T-cell (primary cell): ENCODE results near the gene NTM. TPM values are rescaled to one million over a fixed set of nuclear protein-coding genes. Genes with fewer than 3 reads are reported as not detected.

Experiments used
- ATAC-seq, 4 experiments: fragments of 200-7000 bp in 3 of 4; fragments of 150-1000 bp in 1 of 4; cut with Tn5 transposase; replicated peaks in 1 of 4; 1 replicate in 3 of 4; 2 replicates in 1 of 4; pipeline ENCODE4 v1.10.0; 2021; ENCODE audit warnings: moderate library complexity in 3 of 4, mild to moderate bottlenecking in 2 of 4, moderate number of reproducible peaks in 1 of 4
- CTCF ChIA-PET, 2 donors: fragments of 300-600 bp; sonication (Branson Sonifier 250); formaldehyde crosslinking; loops; one replicate each; lab custom pipeline; 2022; ENCODE audit warnings: antibody characterized with exemption in 2 of 2; lab: Charles Lee
- POLR2A ChIA-PET, 2 donors: fragments of 300-600 bp; sonication (Branson Sonifier 250); formaldehyde crosslinking; loops; one replicate each; lab custom pipeline; 2022; ENCODE audit warnings: antibody characterized with exemption in 2 of 2; lab: Charles Lee
- DNase-seq, 35 experiments: peaks; one replicate each; pipeline versions ENCODE4 v3.0.0 to v3.0.0-alpha.2; 2013 to 2023
- H3K27ac ChIP-seq: one replicate; pipeline ENCODE4 v1.5.1; 2013; ENCODE audit warnings: low read length
- H3K27me3 ChIP-seq, 2 experiments: replicated peaks in 1 of 2; 1 replicate in 1 of 2; 2 replicates in 1 of 2; pipeline versions ENCODE4 v1.6.1 to v1.7.0; 2013; ENCODE audit warnings: low read length in 1 of 2, mixed read lengths in 1 of 2; ENCODE audit not compliant: control insufficient read depth in 2 of 2, insufficient read depth in 2 of 2; ENCODE audit errors: extremely low read depth in 1 of 2
- H3K36me3 ChIP-seq, 2 donors: 1 replicate in 1 of 2; 2 replicates in 1 of 2; pipeline versions ENCODE4 v1.6.1 to v1.7.0; 2013; ENCODE audit warnings: low read length in 1 of 2; ENCODE audit not compliant: control insufficient read depth in 2 of 2, insufficient read depth in 1 of 2; ENCODE audit errors: extremely low read depth in 1 of 2
- H3K4me1 ChIP-seq, 2 experiments: 1 replicate in 1 of 2; 2 replicates in 1 of 2; pipeline versions ENCODE4 v1.6.1 to v1.7.0; 2013; ENCODE audit warnings: low read length in 2 of 2, mixed read lengths in 1 of 2; ENCODE audit not compliant: insufficient read depth in 2 of 2, control insufficient read depth in 1 of 2; ENCODE audit errors: extremely low read depth in 1 of 2
- H3K4me3 ChIP-seq, 2 donors: 1 replicate in 1 of 2; 2 replicates in 1 of 2; pipeline versions ENCODE4 v1.5.1 to v1.7.0; 2013; ENCODE audit warnings: mild to moderate bottlenecking in 2 of 2, low read length in 1 of 2, moderate library complexity in 1 of 2; ENCODE audit not compliant: control insufficient read depth in 1 of 2; ENCODE audit errors: extremely low read depth in 1 of 2
- H3K9me3 ChIP-seq: 2 replicates; pipeline ENCODE4 v1.7.0; 2013
- H3K27ac Mint-ChIP-seq, 2 donors: one replicate each; pipeline ENCODE4 v1.8.0; 2020 to 2021; ENCODE audit warnings: mild to moderate bottlenecking in 2 of 2, mixed read lengths in 2 of 2
- H3K27me3 Mint-ChIP-seq, 2 donors: one replicate each; pipeline ENCODE4 v1.8.0; 2021 to 2022; ENCODE audit warnings: mixed read lengths in 2 of 2
- H3K36me3 Mint-ChIP-seq: one replicate; pipeline ENCODE4 v1.8.0; 2021; ENCODE audit warnings: mixed read lengths
- H3K4me1 Mint-ChIP-seq, 3 donors: one replicate each; pipeline ENCODE4 v1.8.0; 2020 to 2022; ENCODE audit warnings: mixed read lengths in 3 of 3, mild to moderate bottlenecking in 1 of 3
- H3K4me3 Mint-ChIP-seq, 3 donors: one replicate each; pipeline ENCODE4 v1.8.0; 2020 to 2022; ENCODE audit warnings: mild to moderate bottlenecking in 3 of 3, mixed read lengths in 3 of 3, moderate library complexity in 3 of 3
- H3K9me3 Mint-ChIP-seq, 3 donors: one replicate each; pipeline ENCODE4 v1.8.0; 2020 to 2022; ENCODE audit warnings: mixed read lengths in 3 of 3
- WGBS: methylation state at CpG from one replicate; pipeline ENCODE4 v1.1.5; 2013; ENCODE audit warnings: missing lambda C conversion rate; ENCODE audit not compliant: insufficient coverage; 5-methylcytosine and 5-hydroxymethylcytosine counted together
- total RNA-seq, 35 experiments: library from RNA in 6 of 35; stranded (reverse) in 6 of 35; fragments of 120-200 nt in 1 of 35; gene quantifications; one replicate each; pipeline versions ENCODE4 v1.2.1 to v1.2.4 and lab custom pipeline; 2013 to 2026

NTM gene
- total RNA-seq, 5 donors from 2014 or later (not counting 1 experiment from before 2014, with no cell fraction given): not detected

- ChIA-PET CTCF (no interaction called here), POLR2A (no interaction called here)
- 100% methylated on average over 1 of the region's 1 CpG for WGBS
- Mint-ChIP-seq H3K4me3 (no peak overlapping the region), H3K36me3 (no peaks in the 10 kb centered on the region), H3K4me1 (no peaks in the 10 kb centered on the region), H3K27ac (no peak overlapping the region), H3K27me3 (peaks cover 0 to 4% of the 10 kb centered on the region in 2 donors), H3K9me3 (peaks cover 0 to 10% (median 2%) of the 10 kb centered on the region in 3 donors)
- no peak for DNase-seq
- Histone ChIP-seq H3K36me3 (no peaks in the 10 kb centered on the region), H3K27me3 (no peaks in the 10 kb centered on the region), H3K4me1 (no peaks in the 10 kb centered on the region), H3K27ac (no peak overlapping the region), H3K4me3 (no peak overlapping the region), H3K9me3 (no peaks in the 10 kb centered on the region)
- ATAC-seq: no peak
Observed at GRCh38 chr11:131771471-131771870, 401.1 kb downstream of the NTM start.

GRCh38 chr11:131773626-131774025 is 403.2 kb downstream of the NTM start:
- H3K4me1 Mint-ChIP-seq: no peaks in the 10 kb centered on the region
- Histone ChIP-seq H3K27ac (no peak overlapping the region), H3K9me3 (no peaks in the 10 kb centered on the region), H3K27me3 (no peaks in the 10 kb centered on the region), H3K36me3 (no peaks in the 10 kb centered on the region), H3K4me3 (no peak overlapping the region), H3K4me1 (no peaks in the 10 kb centered on the region)
- POLR2A ChIA-PET: no interaction called here
- H3K27me3 Mint-ChIP-seq: peaks cover 0 to 4% of the 10 kb centered on the region in 2 donors
- peaks cover 0 to 10% (median 2%) of the 10 kb centered on the region in 3 donors for H3K9me3 Mint-ChIP-seq
- 89% methylated on average over 5 of the region's 6 CpGs for WGBS
- CTCF ChIA-PET: no interaction called here
- DNase-seq: no peak
- no peak overlapping the region for H3K4me3 Mint-ChIP-seq
- no peak for ATAC-seq
- no peaks in the 10 kb centered on the region for H3K36me3 Mint-ChIP-seq
- no peak overlapping the region for H3K27ac Mint-ChIP-seq

- ATAC-seq (no peak), DNase-seq (no peak)
- no peaks in the 10 kb centered on the region for H3K27me3 ChIP-seq
- Mint-ChIP-seq H3K4me1 (no peaks in the 10 kb centered on the region), H3K27me3 (peaks cover 0 to 4% of the 10 kb centered on the region in 2 donors), H3K36me3 (no peaks in the 10 kb centered on the region), H3K27ac (no peak overlapping the region), H3K4me3 (no peak overlapping the region), H3K9me3 (peaks cover 0 to 15% (median 3%) of the 10 kb centered on the region in 3 donors)
- no peak overlapping the region for H3K4me3 ChIP-seq
- no peak overlapping the region for H3K27ac ChIP-seq
- no peaks in the 10 kb centered on the region for H3K4me1 ChIP-seq
- H3K9me3 ChIP-seq: no peaks in the 10 kb centered on the region
- ChIA-PET CTCF (no interaction called here), POLR2A (no interaction called here)
- 43% methylated on average over 3 of the region's 3 CpGs for WGBS
- no peaks in the 10 kb centered on the region for H3K36me3 ChIP-seq
Observed at GRCh38 chr11:131776211-131776610, 405.8 kb downstream of the NTM start.

- Histone ChIP-seq H3K27me3 (peaks cover 0 to 2% of the 10 kb centered on the region in 2 experiments), H3K9me3 (no peaks in the 10 kb centered on the region), H3K27ac (no peak overlapping the region), H3K36me3 (no peaks in the 10 kb centered on the region), H3K4me3 (no peak overlapping the region), H3K4me1 (no peaks in the 10 kb centered on the region)
- DNase-seq: no peak
- 93% methylated on average over 5 of the region's 7 CpGs for WGBS
- Mint-ChIP-seq H3K36me3 (no peaks in the 10 kb centered on the region), H3K9me3 (peaks cover 0 to 6% (median 5%) of the 10 kb centered on the region in 3 donors), H3K4me1 (no peaks in the 10 kb centered on the region), H3K27me3 (no peaks in the 10 kb centered on the region), H3K27ac (no peak overlapping the region), H3K4me3 (no peak overlapping the region)
- POLR2A ChIA-PET: no interaction called here
- CTCF ChIA-PET: no interaction called here
- ATAC-seq: no peak
Observed at GRCh38 chr11:131785801-131786200, 415.4 kb downstream of the NTM start.

GRCh38 chr11:131787119-131787518 is 416.7 kb downstream of the NTM start:
- ATAC-seq: no peak
- Histone ChIP-seq H3K9me3 (no peaks in the 10 kb centered on the region), H3K4me3 (no peak overlapping the region), H3K27me3 (peaks cover 0 to 2% of the 10 kb centered on the region in 2 experiments), H3K27ac (no peak overlapping the region), H3K36me3 (no peaks in the 10 kb centered on the region), H3K4me1 (no peaks in the 10 kb centered on the region)
- no peak overlapping the region for H3K4me3 Mint-ChIP-seq
- H3K27ac Mint-ChIP-seq: no peak overlapping the region
- 92% methylated on average over 2 of the region's 3 CpGs for whole genome bisulfite sequencing
- H3K4me1 Mint-ChIP-seq: no peaks in the 10 kb centered on the region
- H3K9me3 Mint-ChIP-seq: peaks cover 0 to 6% (median 5%) of the 10 kb centered on the region in 3 donors
- H3K27me3 Mint-ChIP-seq: no peaks in the 10 kb centered on the region
- H3K36me3 Mint-ChIP-seq: no peaks in the 10 kb centered on the region
- POLR2A ChIA-PET: no interaction called here
- CTCF ChIA-PET: no interaction called here
- DNase-seq: no peak

- ATAC-seq: no peak
- no peaks in the 10 kb centered on the region for H3K27me3 ChIP-seq
- POLR2A ChIA-PET: no interaction called here
Observed at GRCh38 chr11:131790586-131790985, 420.2 kb downstream of the NTM start.

GRCh38 chr11:131792243-131792642 is 421.8 kb downstream of the NTM start:
- H3K27ac ChIP-seq: no peak overlapping the region
- WGBS: 94% methylated on average over 2 of the region's 3 CpGs
- ChIA-PET CTCF (no interaction called here), POLR2A (no interaction called here)
- no peaks in the 10 kb centered on the region for H3K9me3 ChIP-seq
- H3K9me3 Mint-ChIP-seq: peaks cover 0 to 10% (median 6%) of the 10 kb centered on the region in 3 donors
- no peaks in the 10 kb centered on the region for H3K4me1 Mint-ChIP-seq
- no peak overlapping the region for H3K4me3 Mint-ChIP-seq
- H3K36me3 ChIP-seq: no peaks in the 10 kb centered on the region
- H3K27ac Mint-ChIP-seq: no peak overlapping the region
- H3K27me3 Mint-ChIP-seq: no peaks in the 10 kb centered on the region
- H3K4me3 ChIP-seq: no peak overlapping the region
- no peaks in the 10 kb centered on the region for H3K36me3 Mint-ChIP-seq
- H3K27me3 ChIP-seq: no peaks in the 10 kb centered on the region
- ATAC-seq (no peak), DNase-seq (no peak)
- no peaks in the 10 kb centered on the region for H3K4me1 ChIP-seq

More at GRCh38 chr11:131790586-131790985, 420.2 kb downstream of the NTM start:
- no peak overlapping the region for H3K27ac Mint-ChIP-seq
- Histone ChIP-seq H3K4me1 (no peaks in the 10 kb centered on the region), H3K9me3 (no peaks in the 10 kb centered on the region), H3K36me3 (no peaks in the 10 kb centered on the region), H3K4me3 (no peak overlapping the region), H3K27ac (no peak overlapping the region)
- no peak overlapping the region for H3K4me3 Mint-ChIP-seq
- CTCF ChIA-PET: no interaction called here
- no CpG with 5 or more reads among the region's 1 CpG for WGBS
- DNase-seq: no peak
- peaks cover 0 to 8% (median 6%) of the 10 kb centered on the region in 3 donors for H3K9me3 Mint-ChIP-seq
- H3K27me3 Mint-ChIP-seq: no peaks in the 10 kb centered on the region
- no peaks in the 10 kb centered on the region for H3K36me3 Mint-ChIP-seq
- no peaks in the 10 kb centered on the region for H3K4me1 Mint-ChIP-seq
